ENCODE results near the gene HOXB9.
A peak's percentile ranks its signal among the peaks of the same experiment; 100 is the strongest.

Gene HOXB9

GRCh38 chr17:48639136-48639535, 13.0 kb upstream of the HOXB9 start:
- no peak for DNase-seq

GRCh38 chr17:48637323-48638260, 11.4 kb upstream of the HOXB9 start:
- DNase-seq: no peak

- peak; percentile 60 for DNase-seq
Observed at GRCh38 chr17:48636177-48637018, 10.2 kb upstream of the HOXB9 start.

DNA sequence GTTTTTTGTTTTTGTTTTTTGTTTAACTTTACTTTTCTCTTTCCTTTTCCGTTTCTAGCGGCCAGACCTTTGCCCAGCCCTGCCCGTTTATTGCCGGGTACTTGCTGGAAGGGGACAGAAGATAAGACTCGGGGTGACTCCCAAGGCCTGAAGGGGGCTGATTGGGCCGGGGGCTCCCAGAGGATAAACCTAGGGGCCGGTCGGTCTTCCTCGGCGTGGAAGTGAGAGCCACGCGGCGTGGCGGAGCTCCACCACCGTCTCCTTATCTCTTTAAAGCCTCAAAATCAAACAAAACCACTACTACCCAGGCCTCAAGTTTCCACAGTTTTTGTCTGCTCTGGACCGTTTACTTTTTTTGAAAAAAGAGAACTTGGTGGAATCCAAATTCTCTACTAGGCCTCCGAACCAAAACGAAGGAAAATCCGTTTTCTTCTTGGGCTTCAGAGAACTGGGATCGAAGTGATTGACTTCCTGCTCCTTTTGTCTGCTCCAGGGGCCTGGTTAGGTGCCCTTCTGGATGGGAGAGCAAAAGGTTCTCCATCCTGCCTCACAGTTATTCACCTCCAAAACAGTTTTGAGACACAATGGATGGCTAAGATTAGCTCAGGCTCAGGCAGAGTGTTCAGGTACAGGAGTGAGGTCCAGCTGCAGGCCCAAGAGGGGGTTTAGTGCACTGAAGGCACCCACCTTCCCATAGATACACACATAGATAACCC, 8.5 kb upstream of the HOXB9 start:
- no peak for DNase-seq

- no peak for DNase-seq
Observed at GRCh38 chr17:48633266-48633677, 7.1 kb upstream of the HOXB9 start.

GRCh38 chr17:48632579-48633265, 6.6 kb upstream of the HOXB9 start:
- no peak for DNase-seq

DNA sequence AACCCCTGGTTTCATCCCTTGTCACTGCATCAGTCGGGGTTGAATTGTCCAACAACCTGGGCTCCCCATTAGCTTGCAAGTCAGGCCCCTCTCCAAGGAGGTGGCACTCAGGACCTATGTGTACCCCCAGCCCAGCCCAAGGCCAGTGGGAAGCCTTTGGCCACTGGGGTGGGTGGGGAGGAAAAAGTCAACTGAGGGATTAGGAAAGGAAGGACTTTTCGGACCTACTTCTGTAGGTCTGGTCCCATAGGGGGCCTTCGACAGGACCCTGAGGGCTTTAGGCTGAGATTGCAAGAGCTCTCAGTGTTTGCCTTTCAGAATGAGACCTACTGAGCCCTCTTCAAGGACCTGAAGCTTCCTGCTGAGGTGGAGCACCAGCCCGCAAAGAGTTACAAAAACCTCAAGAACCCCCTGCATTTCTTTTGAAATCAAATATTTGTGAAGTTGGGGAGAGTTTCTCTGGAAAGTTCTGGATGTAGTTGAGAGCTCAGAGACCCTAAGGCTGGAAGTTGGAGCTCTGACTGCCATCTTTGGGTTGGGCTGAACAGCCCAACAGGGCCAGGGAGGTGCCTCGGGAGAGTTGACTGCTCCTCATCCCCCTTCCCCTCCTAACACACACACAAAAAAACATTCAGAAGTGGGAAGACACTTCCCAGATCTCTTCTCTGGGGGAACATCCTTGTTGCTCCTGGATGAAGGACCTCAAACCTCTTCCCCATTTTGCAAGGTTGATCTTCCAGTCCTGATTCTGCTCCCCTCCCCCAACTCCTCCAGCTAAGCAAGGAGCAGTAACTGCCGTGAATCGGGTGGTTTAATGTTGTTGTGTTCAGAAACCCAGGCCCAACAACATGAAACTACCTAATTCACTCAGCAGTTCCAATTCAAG, 5.8 kb upstream of the HOXB9 start:
- DNase-seq: no peak

DNA sequence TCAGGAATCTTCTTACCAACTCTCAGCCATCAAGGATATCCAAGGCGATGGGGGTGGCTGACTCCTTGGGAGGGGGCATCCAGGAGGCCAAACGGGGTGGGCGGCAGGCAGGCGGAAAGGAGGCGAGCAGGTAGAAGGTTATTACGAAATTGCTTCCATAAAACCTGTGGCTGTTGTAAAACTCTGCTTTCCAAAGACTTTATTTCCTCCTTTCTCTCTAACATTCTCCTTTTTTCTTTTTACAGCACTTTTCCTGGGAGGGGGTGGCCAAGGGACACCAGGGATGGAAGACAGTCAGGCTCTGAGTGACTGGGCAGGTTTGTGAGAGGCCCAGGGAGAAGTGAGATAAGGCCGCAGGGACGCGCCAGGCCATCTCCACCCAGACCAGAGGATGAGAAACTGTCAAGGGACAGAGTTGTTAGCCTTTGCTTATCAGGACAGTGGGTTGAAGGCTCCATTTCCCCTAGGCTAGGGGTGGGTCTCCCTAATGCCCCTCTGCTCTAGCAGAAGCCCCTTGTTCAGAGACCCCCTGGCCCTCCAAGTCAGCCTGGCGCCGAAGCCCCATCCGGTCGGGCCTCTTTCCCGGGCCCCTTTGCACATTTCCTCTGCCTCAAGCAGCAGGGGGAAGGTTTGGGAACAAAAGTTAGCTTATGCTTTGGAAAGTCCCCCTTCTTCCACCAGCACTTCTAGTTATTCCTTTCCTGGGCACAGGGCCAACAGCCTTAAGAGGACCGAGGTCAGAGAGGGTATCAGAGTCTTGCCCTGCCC, 5.0 kb upstream of the HOXB9 start:
- DNase-seq: no peak

GRCh38 chr17:48630009-48630924, 4.1 kb upstream of the HOXB9 start:
- DNase-seq: no peak

- no peak for DNase-seq
Observed at GRCh38 chr17:48629411-48629759, 3.2 kb upstream of the HOXB9 start.

DNA sequence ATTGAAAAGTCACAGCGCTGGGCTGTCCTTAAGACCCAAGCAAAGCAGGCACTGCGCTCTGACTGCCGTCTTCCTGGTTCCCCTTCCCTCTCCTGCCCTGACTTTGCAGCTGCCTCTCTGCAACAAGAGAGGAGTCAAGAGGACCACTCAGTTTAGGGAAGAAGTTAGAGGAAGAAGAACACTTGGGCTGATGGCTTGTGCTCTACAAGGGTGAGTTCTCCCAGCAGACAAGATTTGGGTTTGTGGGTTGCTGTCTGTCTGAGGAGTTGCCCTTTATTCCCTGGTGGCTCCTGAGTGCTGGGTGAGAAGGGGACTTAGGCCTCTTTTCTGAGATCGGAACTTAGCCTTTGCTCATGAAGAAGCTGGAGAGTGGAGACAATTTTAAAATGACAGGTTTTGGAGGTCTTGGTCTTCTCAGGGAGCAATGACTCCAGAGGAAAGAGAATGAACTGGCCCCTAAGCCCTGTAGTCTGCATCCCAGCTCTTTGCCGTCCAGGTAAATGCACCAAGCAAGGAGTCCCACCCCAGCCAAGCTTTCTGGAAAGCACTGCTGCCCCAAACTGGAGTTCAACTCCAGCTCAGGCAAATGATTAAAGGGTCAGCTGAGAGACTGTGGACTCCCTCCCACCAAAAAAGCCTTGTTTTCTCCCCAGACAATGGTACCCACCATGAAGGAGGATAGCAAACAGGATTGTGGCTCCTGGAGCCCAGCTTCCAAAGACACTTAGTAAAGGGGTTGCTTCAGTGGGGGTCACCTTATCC, 2.7 kb upstream of the HOXB9 start:
- no peak for DNase-seq

DNA sequence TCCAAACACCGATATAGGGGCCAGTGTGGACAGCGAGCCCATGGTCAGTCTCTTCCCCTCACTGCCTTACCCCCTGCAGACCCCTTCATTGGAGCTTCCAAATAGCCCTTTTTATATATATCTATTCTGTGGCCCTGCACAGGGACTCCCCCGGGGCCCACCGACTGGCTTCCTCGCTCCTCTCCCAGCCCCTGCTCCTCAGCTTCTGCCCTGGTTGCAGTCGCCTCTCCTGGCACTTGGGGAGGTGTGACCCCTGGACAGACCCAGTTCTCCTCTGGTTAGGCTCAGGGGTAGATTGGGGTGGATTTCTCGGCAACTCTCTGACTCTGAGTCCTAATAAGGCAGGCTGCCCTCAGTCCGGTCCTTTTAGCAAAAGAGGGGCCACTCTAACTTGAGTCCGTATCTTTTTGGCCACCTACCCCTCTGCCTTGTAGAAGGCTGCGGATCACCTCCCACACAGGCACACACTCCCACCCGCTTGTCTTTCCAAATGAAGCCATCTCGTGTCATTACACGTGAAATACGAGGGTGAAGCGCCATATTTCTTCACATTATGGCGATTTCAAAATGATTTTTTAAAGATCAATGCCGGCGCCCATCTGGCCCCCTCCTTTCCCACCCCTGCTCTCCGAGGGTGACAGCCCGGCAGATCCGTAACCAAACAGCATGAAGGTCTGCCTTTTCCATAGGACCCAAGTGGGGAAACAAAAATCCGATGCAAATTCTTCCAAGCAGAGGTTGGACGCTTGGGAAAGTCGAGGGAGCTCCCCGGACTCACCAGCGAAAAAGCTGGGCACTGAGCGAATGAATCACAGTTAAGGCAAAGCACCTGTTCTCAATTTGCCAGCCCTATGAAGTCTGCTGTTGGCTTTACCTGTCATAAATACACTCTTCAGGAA, 1.7 kb upstream of the HOXB9 start:
- no peak for DNase-seq

DNA sequence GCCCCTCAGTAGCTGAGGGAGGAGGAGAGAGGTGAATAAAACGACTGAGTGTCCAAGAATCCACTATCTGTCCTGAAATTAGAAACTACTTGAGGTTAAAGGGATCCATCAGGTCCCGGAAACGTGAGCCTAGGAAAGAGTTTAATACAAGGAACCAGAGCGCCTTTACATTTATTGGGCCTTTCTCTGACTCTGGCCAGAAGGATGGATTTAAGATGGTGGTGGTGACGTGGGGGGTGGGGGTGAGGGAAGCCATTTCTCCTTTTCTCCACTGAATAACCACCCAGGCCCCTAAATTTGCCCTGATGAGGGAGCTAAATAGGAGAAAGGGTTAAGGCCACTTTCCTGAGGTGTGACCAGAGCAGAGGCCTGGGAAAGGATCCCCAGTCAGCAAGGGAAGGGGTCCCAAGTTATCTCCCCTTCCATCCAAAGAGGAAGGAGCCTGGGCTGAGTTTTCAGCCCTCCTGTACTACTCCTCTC, 1.0 kb upstream of the HOXB9 start:
- DNase-seq: no peak

DNA sequence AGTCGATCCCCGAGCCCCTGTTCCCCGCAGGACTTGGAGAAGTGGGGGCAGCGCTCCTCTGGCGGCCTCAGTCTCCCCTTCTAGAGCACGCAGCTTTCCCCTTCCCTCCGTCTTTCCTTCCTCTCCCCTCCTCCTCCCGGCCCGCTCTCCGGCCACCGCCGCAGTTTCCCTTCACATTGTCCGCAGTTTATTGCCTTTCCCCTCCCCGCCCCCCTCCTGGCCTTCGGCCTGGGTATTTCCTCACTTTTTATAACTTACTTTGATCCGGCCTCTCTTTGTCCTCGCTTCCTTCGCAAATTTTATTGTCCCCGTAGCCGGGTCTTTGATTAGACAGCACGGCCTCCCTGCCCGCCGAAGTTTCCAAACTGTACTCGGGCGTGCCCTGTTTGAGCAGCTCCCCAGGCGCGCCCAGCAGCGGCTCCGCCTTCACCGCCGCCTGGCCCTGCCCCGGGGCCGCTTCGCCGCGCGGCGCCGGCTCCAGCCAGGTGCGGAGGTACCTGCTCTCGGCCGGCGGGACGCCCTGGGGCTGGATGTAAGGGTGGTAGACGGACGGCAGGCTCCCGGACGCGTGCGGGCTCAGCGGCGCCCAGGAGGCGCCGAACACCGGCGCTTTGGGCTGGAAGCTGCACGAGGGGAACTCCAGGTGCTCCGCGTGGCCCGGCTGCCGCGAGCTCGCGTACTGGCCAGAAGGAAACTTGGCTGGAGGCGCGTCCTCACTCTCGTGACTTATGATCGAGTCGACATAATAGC, 488 bp downstream of the HOXB9 start:
- DNase-seq: peak; percentile 48

GRCh38 chr17:48624544-48625494, 1.3 kb downstream of the HOXB9 start:
- DNase-seq: peak; percentile 31

GRCh38 chr17:48624118-48624517, 2.0 kb downstream of the HOXB9 start:
- no peak for DNase-seq

All from CD4-positive, alpha-beta T cell treated with Interleukin-17A for 1 hour (primary cell).